Stimulated activated CD4-positive, alpha-beta T cell treated with anti-CD3 and anti-CD28 coated beads, Interleukin-2, amount 100 ng/mL, for 48 hours (primary cell): ENCODE data around the gene FBRS.
"Not testable (repeated sequence)": the region's sequence is repeated elsewhere in the genome, so short reads cannot be mapped to it uniquely, and the experiment has no call there.

Experiments
- DNase-seq, 2 donors: peaks; one replicate each; pipeline ENCODE4 v3.0.0-alpha.2; 2020

Gene FBRS

GRCh38 chr16:30657866-30658730 is at the start of gene FBRS:
TSS of gene FBRS (plus strand) at chr16:30658431. CDS start at chr16:30659519, 1,088 bp downstream.
- peak; percentile 99 for DNase-seq

DNA sequence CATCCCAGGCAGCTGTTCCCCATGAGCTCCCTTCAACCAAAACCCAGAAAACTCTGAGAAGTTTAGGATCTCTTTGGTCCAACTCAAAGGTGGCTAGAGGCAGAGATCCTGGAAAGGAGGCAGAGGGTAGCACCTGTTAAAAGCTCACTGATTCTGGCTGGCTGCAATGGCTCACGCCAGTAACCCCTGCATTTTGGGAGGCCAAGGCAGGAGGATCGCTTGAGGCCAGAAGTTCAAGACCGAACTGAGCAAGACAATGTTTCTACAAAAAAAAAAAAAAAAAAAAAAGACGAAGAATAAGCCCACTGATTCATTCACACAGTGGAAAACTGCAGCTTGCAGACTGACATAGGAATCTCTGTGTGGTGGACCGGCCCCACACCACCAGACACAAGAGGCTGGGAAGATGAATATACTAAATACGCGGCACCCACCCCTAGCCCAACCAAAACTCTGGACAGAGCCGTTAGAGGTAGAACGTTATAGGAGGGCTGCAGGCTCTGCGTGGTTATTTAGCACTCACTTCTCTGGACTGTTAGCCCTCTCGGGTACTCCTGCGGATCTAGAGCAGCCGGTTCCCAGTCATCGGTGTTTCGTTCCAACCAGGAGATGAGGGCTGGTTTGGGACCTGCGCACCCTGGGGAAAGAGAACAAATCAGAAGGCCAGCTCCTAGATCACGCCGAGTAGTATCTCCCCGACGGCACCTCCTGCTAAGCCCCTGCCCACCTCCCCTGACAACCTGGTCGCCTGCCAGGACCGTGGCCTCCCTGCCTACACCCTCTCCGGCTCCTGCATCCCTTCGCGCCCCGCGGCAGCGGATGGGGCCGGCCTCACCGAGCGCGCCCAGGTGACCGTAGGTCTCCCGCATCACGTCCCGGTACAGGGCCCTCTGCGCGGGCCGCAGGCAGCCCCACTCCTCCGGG is 49.0 kb upstream of the FBRS start:
- DNase-seq, result peak; percentile 35 to 41

DNA sequence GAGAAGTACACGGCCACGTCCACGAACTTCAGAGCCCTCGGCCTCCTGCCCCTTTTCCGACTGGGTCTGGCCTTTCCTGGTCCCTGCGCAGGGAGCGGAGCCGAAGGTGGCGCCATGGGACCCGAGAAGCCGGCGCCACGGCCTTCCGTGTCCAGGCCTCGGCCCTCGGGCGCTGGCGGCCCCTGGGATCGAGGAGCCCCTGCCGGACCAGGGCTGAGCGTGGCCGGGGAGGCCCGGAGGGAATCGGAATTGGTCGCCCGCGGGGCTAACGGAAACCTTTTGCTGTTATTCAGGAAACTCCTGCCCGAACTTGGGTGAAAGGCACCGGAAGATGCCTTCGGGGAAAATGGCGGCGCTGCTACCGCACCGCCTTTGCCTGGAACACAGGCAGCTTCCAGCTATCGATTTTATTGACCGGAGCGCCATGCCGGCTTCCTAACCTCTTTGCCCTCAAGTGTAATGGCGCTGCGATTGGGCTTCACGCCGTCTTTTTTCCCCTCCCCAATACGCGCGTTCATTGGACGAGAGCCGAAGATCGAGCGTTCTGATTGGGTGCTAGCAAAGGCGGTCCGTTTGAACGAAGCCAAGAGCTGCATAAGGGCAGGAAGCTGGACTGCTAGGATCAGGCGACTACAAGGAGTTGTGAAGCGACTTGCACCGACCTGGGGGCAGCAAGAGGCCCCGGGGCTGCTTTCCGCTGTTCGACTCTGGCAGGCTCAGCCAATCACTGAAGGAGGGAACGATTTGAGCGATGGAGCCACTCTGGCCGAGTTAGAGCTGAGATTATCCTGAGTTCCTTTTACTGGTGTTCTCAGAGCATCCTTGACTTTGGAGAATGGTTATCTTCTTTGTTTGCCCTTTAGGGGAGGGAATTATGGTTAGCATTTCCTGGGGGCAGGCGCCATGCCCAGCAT is 48.0 kb upstream of the FBRS start, which contains the start of gene ZNF689:
ZNF689 (minus strand) TSS at position 464 of the 914 bp plus-strand sequence; CDS start at position 116, 348 bp downstream.
- DNase-seq, result peak; percentile 90 to 95

DNA sequence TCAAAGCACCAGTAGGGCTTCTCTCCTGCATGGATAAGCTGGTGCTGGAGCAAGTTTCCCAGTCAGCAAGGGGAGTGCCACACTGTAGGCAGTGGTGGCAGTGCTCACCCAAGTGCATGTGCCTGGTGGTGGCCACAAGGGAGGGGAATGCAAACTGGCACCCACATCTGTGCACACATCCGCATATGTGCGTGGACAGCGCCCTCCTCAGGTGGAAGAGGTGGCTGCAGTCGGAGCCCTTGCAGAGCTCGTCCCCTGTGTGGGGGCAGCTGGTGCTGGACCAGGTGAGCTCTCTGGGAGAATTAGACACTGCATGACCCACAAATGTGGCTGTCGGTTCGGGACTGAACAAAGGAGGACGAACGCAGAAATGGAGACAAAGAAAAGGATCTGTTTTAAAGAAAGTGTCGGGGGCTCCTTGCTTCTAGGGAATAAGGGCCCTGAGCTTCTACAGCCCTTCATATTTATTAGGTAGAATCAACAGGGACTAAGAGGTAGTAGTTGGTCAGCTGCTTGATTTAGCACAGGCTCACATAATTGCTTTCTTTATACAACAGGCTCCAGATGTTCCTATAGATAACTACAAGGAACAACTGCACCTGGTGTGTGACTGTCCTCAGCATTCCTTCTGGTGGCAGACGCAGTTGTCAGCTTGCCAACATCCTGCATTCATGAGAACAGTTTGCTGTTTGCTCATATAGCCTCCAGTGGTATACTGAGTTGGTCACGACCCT is 42.7 kb upstream of the FBRS start:
- peak; percentile 82 to 83 for DNase-seq

- DNase-seq, result no peak
These were observed 39.0 kb upstream of the FBRS start for GRCh38 chr16:30619202-30619601.

GRCh38 chr16:30619638-30620037 is 38.6 kb upstream of the FBRS start:
- no peak for DNase-seq

- no peak for DNase-seq
These were observed 38.1 kb upstream of the FBRS start for GRCh38 chr16:30620169-30620568.

- DNase-seq, result no peak
These were observed 36.5 kb upstream of the FBRS start for GRCh38 chr16:30621765-30622164.

GRCh38 chr16:30622455-30623032 is 35.7 kb upstream of the FBRS start:
- DNase-seq, result no peak

- no peak for DNase-seq
These were observed 34.5 kb upstream of the FBRS start for GRCh38 chr16:30623536-30624283.

GRCh38 chr16:30626236-30626635 is 32.0 kb upstream of the FBRS start:
- no peak for DNase-seq

- peak; percentile 92 to 98 for DNase-seq
These were observed 29.3 kb upstream of the FBRS start for GRCh38 chr16:30628628-30629540.

DNA sequence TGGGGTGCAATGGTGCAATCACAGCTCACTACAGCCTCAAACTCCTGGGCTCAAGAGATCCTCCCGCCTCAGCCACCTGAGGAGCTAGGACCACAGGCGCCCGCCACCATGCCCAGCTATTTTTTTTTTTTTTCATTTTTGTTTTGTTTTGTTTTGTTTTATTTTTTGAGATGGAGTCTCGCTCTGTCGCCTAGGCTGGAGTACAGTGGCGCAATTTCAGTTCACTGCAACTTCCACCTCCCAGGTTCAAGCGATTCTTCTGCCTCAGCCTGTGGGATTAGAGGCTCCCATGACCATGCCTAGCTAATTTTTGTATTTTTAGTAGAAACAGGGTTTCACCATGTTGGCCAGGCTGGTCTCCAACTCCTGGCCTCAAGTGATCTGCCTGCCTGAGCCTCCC is 25.8 kb upstream of the FBRS start:
- not testable (repeated sequence) for DNase-seq

DNA sequence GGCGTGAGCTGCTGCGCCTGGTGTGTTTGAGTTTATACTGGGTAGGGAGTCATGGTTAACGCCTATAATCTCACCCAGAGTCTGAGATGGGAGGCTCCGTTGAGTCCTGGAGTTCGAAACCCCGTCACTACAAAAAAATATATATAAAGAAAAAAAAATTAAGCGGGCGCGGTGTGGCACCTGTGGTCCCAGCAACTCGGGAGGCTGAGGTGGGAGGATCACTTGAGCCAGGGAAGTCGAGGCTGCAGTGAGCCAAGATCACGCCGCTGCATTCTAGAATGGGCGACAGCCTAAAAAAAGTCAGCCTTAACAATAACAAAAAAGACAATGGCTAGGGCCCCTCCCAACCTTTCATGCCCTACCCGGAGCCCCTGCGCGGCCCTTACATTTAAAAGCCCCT is 24.7 kb upstream of the FBRS start:
- no peak for DNase-seq

DNA sequence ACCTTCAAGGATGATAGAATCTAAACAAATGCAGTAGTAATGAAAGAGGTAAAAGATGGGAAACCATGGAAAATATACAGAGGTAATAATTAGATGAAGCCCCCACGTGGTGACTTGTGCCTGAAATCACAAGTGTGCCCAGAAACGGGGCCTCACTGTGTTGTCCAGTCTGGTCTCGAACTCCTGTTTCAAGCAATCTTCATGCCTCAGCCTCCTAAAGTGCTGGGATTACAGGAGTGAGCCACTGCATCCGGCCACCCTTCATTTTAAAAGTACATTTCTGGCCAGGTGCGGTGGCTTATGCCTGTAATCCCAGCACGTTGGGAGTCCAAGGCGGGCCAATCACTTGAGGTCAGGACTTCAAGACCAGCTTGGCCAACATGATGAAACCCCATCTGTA is 21.6 kb upstream of the FBRS start:
- no peak for DNase-seq

- DNase-seq, result not testable (repeated sequence)
These were observed 21.1 kb upstream of the FBRS start for GRCh38 chr16:30637139-30637538.

- no peak for DNase-seq
These were observed 20.3 kb upstream of the FBRS start for GRCh38 chr16:30637944-30638343.

- DNase-seq, result no peak
These were observed 16.8 kb upstream of the FBRS start for GRCh38 chr16:30641378-30641982.

- DNase-seq, result no peak
These were observed 13.8 kb upstream of the FBRS start for GRCh38 chr16:30644334-30644830.
